Stimulated activated CD4-positive, alpha-beta T cell treated with anti-CD3 and anti-CD28 coated beads, Interleukin-4, amount 100 ng/mL, for 24 hours (primary cell): ENCODE measurements around the gene ENPP6.

Source experiments
- DNase-seq: peaks from one replicate; pipeline ENCODE4 v3.0.0-alpha.2; 2020

ENPP6 gene

DNA sequence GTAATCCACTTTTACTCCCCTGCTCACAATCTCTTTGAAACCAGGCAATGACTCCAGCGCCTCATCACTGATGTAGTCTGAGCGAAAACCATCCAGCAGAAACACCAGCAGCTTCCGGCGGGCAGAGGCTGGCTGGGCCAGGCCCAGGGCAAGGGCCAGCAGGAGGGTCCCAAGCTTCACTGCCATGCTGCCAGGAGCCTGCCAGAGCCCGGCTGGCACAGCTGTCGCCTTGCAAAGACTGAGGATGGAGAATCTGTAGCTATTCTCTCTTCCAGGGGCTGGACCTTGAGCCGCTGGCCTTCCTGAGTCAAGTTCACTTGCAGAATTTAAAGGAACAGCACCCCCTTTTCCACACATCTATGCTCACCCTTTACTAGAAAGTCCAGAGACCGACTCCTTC, at the start of gene ENPP6:
Gene ENPP6 (minus strand): TSS at position 240 of the 400 bp plus-strand sequence. CDS start 54 bp downstream, at position 186.
- no peak for DNase-seq

- DNase-seq, result peak; percentile 2
These were observed 49.5 kb upstream of the ENPP6 start for GRCh38 chr4:184267206-184267608.

- DNase-seq, result no peak
These were observed 48.1 kb upstream of the ENPP6 start for GRCh38 chr4:184265546-184266351.

DNA sequence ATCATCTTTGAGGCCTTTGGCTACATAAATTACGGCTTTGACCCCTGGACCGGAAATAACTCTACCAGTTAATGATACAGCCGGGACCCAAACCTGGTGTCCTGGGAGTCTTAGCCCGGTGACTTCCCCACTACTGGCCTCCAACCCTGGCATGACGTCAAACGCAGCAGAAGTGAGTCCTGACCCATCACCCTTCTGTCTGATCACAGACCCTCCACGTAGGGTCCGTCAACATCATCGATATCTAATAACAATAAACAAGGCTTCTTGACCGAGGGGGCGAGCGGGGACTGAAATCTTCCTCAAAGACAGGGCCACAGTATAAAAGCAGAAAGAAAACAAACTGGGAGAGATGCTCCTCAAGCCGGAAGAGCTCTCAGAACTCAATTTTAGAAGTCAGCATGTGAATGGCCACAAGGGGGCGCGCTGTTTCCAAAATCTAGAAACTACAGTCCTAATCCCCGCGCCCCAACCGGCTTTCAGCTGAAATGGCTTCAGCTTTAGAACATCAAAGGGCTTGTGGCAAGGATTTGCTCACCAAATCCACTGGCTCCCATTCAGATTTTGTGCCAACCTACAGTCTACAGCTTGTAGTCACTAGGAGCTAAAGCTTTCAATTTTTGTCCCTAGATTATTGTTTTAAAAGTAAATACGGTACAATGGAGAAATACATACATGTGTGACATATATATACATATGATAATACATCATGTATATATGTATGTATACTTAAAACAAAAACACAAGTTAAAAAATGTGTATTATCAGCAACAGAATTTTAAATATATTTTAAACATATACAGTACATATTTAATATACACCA, 46.4 kb upstream of the ENPP6 start:
- peak; percentile 97 for DNase-seq

GRCh38 chr4:184263461-184263860, 45.8 kb upstream of the ENPP6 start:
- no peak for DNase-seq

DNA sequence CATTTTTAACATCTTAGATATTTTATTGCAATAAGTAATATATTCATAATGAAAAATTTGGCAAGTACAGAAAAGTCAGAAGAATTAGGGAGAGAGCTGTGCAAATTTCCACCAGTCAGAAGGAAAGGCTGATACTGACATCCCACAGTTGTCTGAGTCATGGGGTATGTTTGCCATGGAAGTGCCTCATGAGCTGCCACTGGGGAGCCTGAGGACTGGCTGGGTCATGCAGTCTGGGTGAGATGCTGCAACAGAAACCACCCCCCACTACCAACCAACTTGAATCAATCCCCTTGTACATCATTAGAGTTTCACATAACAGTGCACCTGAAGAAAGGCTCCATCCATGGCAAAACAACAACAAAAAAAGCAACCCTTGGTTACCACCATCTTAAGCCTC, 45.2 kb upstream of the ENPP6 start:
- peak; percentile 35 for DNase-seq

GRCh38 chr4:184261246-184261645, 43.6 kb upstream of the ENPP6 start:
- DNase-seq, result no peak

GRCh38 chr4:184259866-184260265, 42.2 kb upstream of the ENPP6 start:
- DNase-seq, result no peak

DNA sequence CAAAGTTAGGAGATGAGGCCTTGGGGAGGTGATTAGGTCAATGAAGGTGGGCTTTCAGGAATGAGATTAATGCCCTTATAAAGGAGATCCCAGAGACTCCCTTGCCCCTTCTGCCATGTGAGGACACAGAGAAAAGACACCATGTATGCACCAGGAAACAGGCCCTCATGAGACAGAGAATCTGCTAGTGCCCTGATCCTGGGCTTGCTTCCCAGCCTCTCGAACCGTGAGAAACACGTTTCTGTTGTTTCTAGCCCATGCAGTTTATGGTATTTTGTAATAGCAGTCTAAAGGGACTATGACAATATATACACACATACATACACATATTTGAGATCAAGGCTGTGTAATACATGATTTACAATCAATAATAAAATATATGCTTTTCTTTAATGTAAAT, 41.4 kb upstream of the ENPP6 start:
- no peak for DNase-seq

DNA sequence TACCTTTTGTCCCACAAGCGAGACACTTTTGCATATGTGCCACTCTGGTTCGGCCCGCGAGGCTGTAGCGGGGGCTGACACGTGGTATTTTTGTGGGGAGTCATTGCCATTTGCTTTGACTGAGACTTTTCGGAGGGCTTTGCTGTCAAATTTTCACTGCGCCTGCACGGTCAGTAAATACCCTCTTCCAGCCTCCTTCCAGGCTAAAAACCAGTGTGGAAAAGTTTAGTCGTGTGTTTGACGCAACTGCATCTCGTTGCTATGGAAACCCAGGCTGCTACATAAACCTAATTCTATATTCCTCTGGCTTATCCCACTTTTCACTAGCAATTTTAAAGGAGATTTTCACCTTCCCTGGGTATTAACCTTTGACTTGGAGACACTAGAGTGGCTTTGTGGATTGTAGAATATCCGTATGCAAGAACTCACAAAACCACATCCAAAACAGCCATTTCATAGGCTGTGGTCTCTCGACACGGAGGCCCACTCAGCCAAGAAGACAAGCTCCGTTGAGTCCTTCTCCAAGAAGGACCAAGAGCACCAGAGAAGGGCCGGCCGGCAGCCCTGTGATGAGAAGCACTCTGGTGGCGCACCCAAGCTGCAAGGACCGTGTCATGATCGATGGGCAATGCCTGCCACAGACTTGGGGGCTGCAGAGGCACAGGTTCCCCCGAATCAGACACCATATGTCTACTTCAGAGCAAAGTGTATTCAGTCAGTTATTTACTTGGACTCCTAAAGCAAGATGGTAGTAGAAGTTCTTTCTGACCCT, 38.4 kb upstream of the ENPP6 start:
- DNase-seq, result no peak

DNA sequence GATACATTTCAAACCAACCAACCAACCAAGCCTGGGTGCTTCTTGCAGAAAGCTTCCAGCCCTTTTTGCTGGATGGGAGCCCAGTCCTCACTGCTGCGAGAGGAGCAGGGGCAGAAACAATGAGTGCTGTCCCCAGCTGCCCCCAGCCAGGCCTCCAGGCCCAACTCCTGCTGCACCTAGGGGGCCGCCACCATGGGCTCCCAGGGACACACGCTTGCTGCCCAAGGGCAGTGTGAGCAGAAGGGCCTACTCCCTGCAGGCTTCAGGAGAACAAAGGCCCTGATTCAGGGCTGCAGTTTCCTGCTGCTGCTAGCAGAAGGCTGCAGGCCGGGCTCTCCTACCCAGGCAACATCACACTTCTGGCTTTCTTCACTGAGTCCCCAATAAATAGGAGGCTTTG, 37.7 kb upstream of the ENPP6 start:
- DNase-seq, result no peak

GRCh38 chr4:184253072-184253420, 35.4 kb upstream of the ENPP6 start:
- no peak for DNase-seq

- DNase-seq, result no peak
These were observed 34.7 kb upstream of the ENPP6 start for GRCh38 chr4:184252136-184253071.

GRCh38 chr4:184251670-184251980, 34.0 kb upstream of the ENPP6 start:
- DNase-seq, result no peak

DNA sequence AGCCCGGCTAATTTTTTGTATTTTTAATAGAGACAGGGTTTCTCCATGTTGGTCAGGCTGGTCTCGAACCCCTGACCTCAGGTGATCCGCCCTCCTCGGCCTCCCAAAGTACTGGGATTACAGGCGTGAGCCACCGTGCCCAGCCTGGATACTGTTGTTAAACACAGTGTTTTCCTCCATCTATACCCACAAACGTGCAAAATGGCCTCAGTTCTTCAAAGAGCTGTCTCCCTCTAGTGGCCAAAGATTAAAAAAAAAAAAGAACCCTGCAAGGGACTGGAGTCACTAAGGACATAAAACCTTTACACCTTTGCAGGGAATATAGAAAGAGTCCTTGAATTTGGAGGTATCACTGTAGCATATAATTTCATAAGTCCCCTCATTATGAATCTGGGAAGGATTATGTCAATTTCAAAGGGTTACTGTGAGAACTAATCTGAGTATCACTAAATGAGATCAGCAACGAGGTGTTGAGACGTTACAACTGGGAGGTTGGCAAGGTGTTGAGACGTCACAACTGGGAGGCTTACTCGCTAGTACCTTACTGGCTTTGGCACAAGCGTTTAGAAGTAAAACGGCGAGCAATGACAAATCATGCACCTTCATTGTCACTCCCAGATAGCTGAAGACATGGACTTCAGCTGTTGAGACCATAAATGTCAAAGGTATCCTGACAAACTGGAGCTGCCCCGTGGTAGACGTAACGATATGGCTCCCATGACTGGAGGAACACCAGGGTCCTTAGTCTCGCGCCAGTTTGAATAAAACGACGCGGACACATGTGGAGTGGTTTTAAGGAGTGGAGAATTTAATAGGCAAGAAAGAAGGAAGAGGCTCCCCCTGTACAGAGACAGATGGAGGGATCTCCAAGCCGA, 33.4 kb upstream of the ENPP6 start:
- no peak for DNase-seq

GRCh38 chr4:184248216-184248615, 30.5 kb upstream of the ENPP6 start:
- no peak for DNase-seq

- DNase-seq, result no peak
These were observed 29.7 kb upstream of the ENPP6 start for GRCh38 chr4:184247421-184247820.

- DNase-seq, result no peak
These were observed 28.8 kb upstream of the ENPP6 start for GRCh38 chr4:184246426-184246825.

- DNase-seq, result no peak
These were observed 20.5 kb upstream of the ENPP6 start for GRCh38 chr4:184238072-184238745.

DNA sequence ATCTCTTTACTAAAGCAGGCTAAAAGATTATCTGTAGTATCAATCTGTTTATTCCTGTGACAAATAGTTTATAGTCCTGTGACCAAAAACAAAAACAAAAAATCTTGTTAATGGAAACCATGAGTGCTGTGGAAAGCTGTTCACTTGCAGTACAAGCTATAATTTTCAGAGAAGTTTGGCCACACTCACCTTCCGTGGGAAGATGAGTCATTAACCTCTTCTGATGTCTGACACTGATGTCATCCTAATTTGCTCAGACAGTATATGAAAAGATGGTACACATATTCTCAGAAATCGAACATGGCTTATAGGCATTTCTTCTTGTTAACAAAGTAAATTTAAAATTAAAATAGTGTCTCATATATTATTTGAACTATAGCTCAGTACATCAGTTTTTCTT, 19.9 kb upstream of the ENPP6 start:
- peak; percentile 60 for DNase-seq

DNA sequence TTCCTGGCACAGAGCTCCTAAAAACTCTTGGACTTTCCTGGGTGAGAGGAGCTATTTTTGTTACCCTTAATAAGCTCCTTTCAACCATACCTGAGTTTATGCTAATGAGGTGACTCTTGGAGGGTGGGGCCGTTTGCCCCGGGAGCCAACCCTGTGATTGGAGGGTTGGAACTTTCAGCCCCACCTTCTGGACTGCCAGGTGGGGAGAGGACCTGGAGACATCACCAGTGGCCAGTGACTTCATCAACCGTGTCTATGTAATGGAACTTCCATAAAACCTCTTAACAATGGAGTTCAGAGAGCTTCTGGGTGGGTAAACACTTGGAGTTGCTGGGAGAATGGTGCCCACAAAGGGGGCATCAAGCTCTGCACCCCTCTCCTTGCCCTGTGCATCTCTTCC, 17.9 kb upstream of the ENPP6 start:
- DNase-seq, result no peak
